Activated CD4-positive, alpha-beta T cell treated with anti-CD3 and anti-CD28 coated beads for 36 hours (primary cell): ENCODE data around the gene CD300H. TPM values are rescaled to one million over a fixed set of nuclear protein-coding genes. Genes with fewer than 3 reads are reported as not detected.
A peak's percentile ranks its signal among the peaks of the same experiment; 100 is the strongest.

Experiments used
- ATAC-seq: fragments of 200-7000 bp; cut with Tn5 transposase; one replicate; pipeline ENCODE4 v1.10.0; 2021; ENCODE audit warnings: mild to moderate bottlenecking, moderate library complexity
- CTCF ChIA-PET: fragments of 350-600 bp; sonication (Branson Sonifier 250); formaldehyde crosslinking; loops from one replicate; lab custom pipeline; 2021; ENCODE audit warnings: antibody characterized with exemption; lab: Charles Lee
- POLR2A ChIA-PET: fragments of 350-600 bp; sonication (Branson Sonifier 250); formaldehyde crosslinking; loops from one replicate; lab custom pipeline; 2021; ENCODE audit warnings: antibody characterized with exemption, inconsistent platforms; lab: Charles Lee
- DNase-seq: peaks from one replicate; pipeline ENCODE4 v3.0.0-alpha.2; 2020
- H3K27ac Mint-ChIP-seq: one replicate; pipeline ENCODE4 v1.8.0; 2021; ENCODE audit warnings: mixed read lengths
- H3K27me3 Mint-ChIP-seq: one replicate; pipeline ENCODE4 v1.8.0; 2021; ENCODE audit warnings: mixed read lengths
- H3K36me3 Mint-ChIP-seq: one replicate; pipeline ENCODE4 v1.8.0; 2021; ENCODE audit warnings: low read depth, mixed read lengths
- H3K4me1 Mint-ChIP-seq: one replicate; pipeline ENCODE4 v1.8.0; 2021; ENCODE audit warnings: mixed read lengths
- H3K4me3 Mint-ChIP-seq: one replicate; pipeline ENCODE4 v1.8.0; 2021; ENCODE audit warnings: mild to moderate bottlenecking, moderate library complexity, mixed read lengths
- H3K9me3 Mint-ChIP-seq: one replicate; pipeline ENCODE4 v1.8.0; 2021; ENCODE audit warnings: low read depth, mixed read lengths
- intact Hi-C, 2 experiments: fragments of 100-400 bp; cut with DNase I in 1 of 2; cut with micrococcal nuclease in 1 of 2; formaldehyde crosslinking; loops; one replicate each; pipeline versions ENCODE4 v1.14.2 to v1.15.1; 2022 to 2024; cut with DNase I, micrococcal nuclease
- total RNA-seq, 2 experiments: library from RNA; stranded (reverse); gene quantifications; one replicate each; pipeline ENCODE4 v1.2.3, GENCODE V29; 2021

CD300H gene
- total RNA-seq, 2 experiments from 2014 or later, result not detected

- peaks cover 2% of the 10 kb centered on the region for H3K27me3 Mint-ChIP-seq
- ATAC-seq (no peak), DNase-seq (no peak)
- intact Hi-C loops, result no loop called here
- H3K9me3 Mint-ChIP-seq, result no peaks in the 10 kb centered on the region
- no peaks in the 10 kb centered on the region for H3K4me1 Mint-ChIP-seq
- H3K4me3 Mint-ChIP-seq, result no peak overlapping the region
- no peak overlapping the region for H3K27ac Mint-ChIP-seq
- ChIA-PET CTCF (interaction anchor here (0.6 to 0.7 kb wide), 2 partner anchors 84 to 162 kb away, joined by 3 read pairs; no protein-coding TSS in a partner anchor), POLR2A (no interaction called here)
- H3K36me3 Mint-ChIP-seq, result no peaks in the 10 kb centered on the region
Measured at GRCh38 chr17:74541176-74542111, 25.9 kb downstream of the CD300H start.

GRCh38 chr17:74539281-74539820 is 28.0 kb downstream of the CD300H start:
- ChIA-PET CTCF (interaction anchor here (0.8 kb wide), 1 partner anchor 191 kb away, joined by 3 read pairs; no protein-coding TSS in a partner anchor), POLR2A (no interaction called here)
- intact Hi-C loops, result no loop called here
- Mint-ChIP-seq H3K27ac (no peak overlapping the region), H3K9me3 (no peaks in the 10 kb centered on the region), H3K36me3 (no peaks in the 10 kb centered on the region), H3K4me3 (no peak overlapping the region), H3K4me1 (no peaks in the 10 kb centered on the region), H3K27me3 (peaks cover 7% of the 10 kb centered on the region)
- no peak for ATAC-seq
- DNase-seq, result no peak

GRCh38 chr17:74536890-74537289 is 30.4 kb downstream of the CD300H start:
- no peak for ATAC-seq
- DNase-seq, result no peak
- intact Hi-C loops, result no loop called here
- Mint-ChIP-seq H3K9me3 (no peaks in the 10 kb centered on the region), H3K27me3 (peaks cover 18% of the 10 kb centered on the region), H3K4me1 (peaks cover 2% of the 10 kb centered on the region), H3K27ac (no peak overlapping the region), H3K4me3 (no peak overlapping the region), H3K36me3 (no peaks in the 10 kb centered on the region)
- POLR2A ChIA-PET, result no interaction called here
- CTCF ChIA-PET, result interaction anchor here (0.5 kb wide), 1 partner anchor 255 kb away, joined by 3 read pairs; no protein-coding TSS in a partner anchor

- ChIA-PET POLR2A (no interaction called here), CTCF (interaction anchor here (0.6 to 2.4 kb wide), 10 partner anchors 23 to 302 kb away, joined by 3 to 16 read pairs (median 3); no protein-coding TSS in a partner anchor)
- Mint-ChIP-seq H3K36me3 (no peaks in the 10 kb centered on the region), H3K9me3 (no peaks in the 10 kb centered on the region), H3K27me3 (peaks cover 16% of the 10 kb centered on the region), H3K4me1 (peaks cover 2% of the 10 kb centered on the region), H3K27ac (no peak overlapping the region), H3K4me3 (no peak overlapping the region)
- intact Hi-C loops, result loop anchor here in 1 of 2 experiments (2.0 kb wide), 1 partner anchor 163 kb away; no protein-coding TSS in a partner anchor
- ATAC-seq (no peak), DNase-seq (no peak)
Measured at GRCh38 chr17:74532115-74532514, 35.2 kb downstream of the CD300H start.

GRCh38 chr17:74531231-74531761 is 36.0 kb downstream of the CD300H start, which contains the start of gene CD300LB:
CD300LB (minus strand) TSS chr17:74531475; CDS start chr17:74531350, 125 bp downstream.
- DNase-seq (no peak), ATAC-seq (no peak)
- intact Hi-C loops, result no loop called here
- Mint-ChIP-seq H3K9me3 (no peaks in the 10 kb centered on the region), H3K36me3 (no peaks in the 10 kb centered on the region), H3K4me1 (peaks cover 2% of the 10 kb centered on the region), H3K27ac (no peak within 1 kb of the TSS), H3K27me3 (peaks cover 16% of the 10 kb centered on the region), H3K4me3 (no peak within 1 kb of the TSS)
- CTCF ChIA-PET, result interaction anchor here (0.5 to 2.4 kb wide), 5 partner anchors 30 to 196 kb away, joined by 3 to 16 read pairs (median 7); partner anchors contain the start of gene GPR142
- POLR2A ChIA-PET, result no interaction called here

- no peak for ATAC-seq
- Mint-ChIP-seq H3K4me1 (peaks cover 2% of the 10 kb centered on the region), H3K36me3 (no peaks in the 10 kb centered on the region), H3K9me3 (no peaks in the 10 kb centered on the region), H3K27me3 (peaks cover 16% of the 10 kb centered on the region), H3K27ac (no peak overlapping the region), H3K4me3 (no peak overlapping the region)
- POLR2A ChIA-PET, result no interaction called here
- DNase-seq, result no peak
- intact Hi-C loops, result no loop called here
- CTCF ChIA-PET, result interaction anchor here (0.5 to 2.1 kb wide), 3 partner anchors 30 to 196 kb away, joined by 3 to 7 read pairs (median 3); partner anchors contain the start of gene GPR142
Measured at GRCh38 chr17:74530831-74531150, 36.5 kb downstream of the CD300H start.

GRCh38 chr17:74529243-74529642 is 38.1 kb downstream of the CD300H start:
- ChIA-PET POLR2A (no interaction called here), CTCF (interaction anchor here (0.7 to 2.1 kb wide), 4 partner anchors 20 to 161 kb away, joined by 3 to 7 read pairs (median 3); partner anchors contain the start of gene GPR142)
- Mint-ChIP-seq H3K36me3 (no peaks in the 10 kb centered on the region), H3K4me3 (no peak overlapping the region), H3K27ac (no peak overlapping the region), H3K4me1 (peaks cover 2% of the 10 kb centered on the region), H3K9me3 (no peaks in the 10 kb centered on the region), H3K27me3 (peaks cover 10% of the 10 kb centered on the region)
- ATAC-seq, result no peak
- no peak for DNase-seq
- intact Hi-C loops, result no loop called here

GRCh38 chr17:74528491-74529199 is 38.7 kb downstream of the CD300H start:
- Mint-ChIP-seq H3K27me3 (peaks cover 7% of the 10 kb centered on the region), H3K4me1 (peaks cover 2% of the 10 kb centered on the region), H3K9me3 (no peaks in the 10 kb centered on the region), H3K27ac (no peak overlapping the region), H3K4me3 (no peak overlapping the region), H3K36me3 (no peaks in the 10 kb centered on the region)
- DNase-seq (no peak), ATAC-seq (peak; percentile 44)
- intact Hi-C loops, result no loop called here
- POLR2A ChIA-PET, result no interaction called here
- CTCF ChIA-PET, result interaction anchor here (0.6 to 1.5 kb wide), 5 partner anchors 19 to 333 kb away, joined by 3 to 4 read pairs (median 3); no protein-coding TSS in a partner anchor

GRCh38 chr17:74527756-74528155 is 39.6 kb downstream of the CD300H start:
- POLR2A ChIA-PET, result no interaction called here
- H3K36me3 Mint-ChIP-seq, result no peaks in the 10 kb centered on the region

GRCh38 chr17:74527081-74527480 is 40.2 kb downstream of the CD300H start:
- ChIA-PET POLR2A (interaction anchor here (0.6 kb wide), 1 partner anchor 294 kb away, joined by 3 read pairs; no protein-coding TSS in a partner anchor), CTCF (interaction anchor here (0.6 to 1.3 kb wide), 2 partner anchors 148 to 229 kb away, joined by 3 to 4 read pairs; no protein-coding TSS in a partner anchor)
- DNase-seq (no peak), ATAC-seq (no peak)
- Mint-ChIP-seq H3K4me3 (no peak overlapping the region), H3K9me3 (peaks cover 4% of the 10 kb centered on the region), H3K27ac (no peak overlapping the region), H3K4me1 (no peaks in the 10 kb centered on the region), H3K27me3 (peaks cover 10% of the 10 kb centered on the region), H3K36me3 (no peaks in the 10 kb centered on the region)
- intact Hi-C loops, result no loop called here

More at GRCh38 chr17:74527756-74528155, 39.6 kb downstream of the CD300H start:
- CTCF ChIA-PET, result interaction anchor here (0.7 to 1.5 kb wide), 4 partner anchors 18 to 208 kb away, joined by 3 to 4 read pairs (median 4); no protein-coding TSS in a partner anchor
- H3K27me3 Mint-ChIP-seq, result peaks cover 8% of the 10 kb centered on the region
- H3K4me1 Mint-ChIP-seq, result no peaks in the 10 kb centered on the region
- H3K27ac Mint-ChIP-seq, result no peak overlapping the region
- no peak for ATAC-seq
- no peak overlapping the region for H3K4me3 Mint-ChIP-seq
- H3K9me3 Mint-ChIP-seq, result peaks cover 4% of the 10 kb centered on the region
- intact Hi-C loops, result no loop called here
- no peak for DNase-seq
